HG03103 (cell line): ENCODE measurements around the gene BMI1.
A peak's percentile ranks its signal among the peaks of the same experiment; 100 is the strongest.
"Not testable (repeated sequence)": the region's sequence is repeated elsewhere in the genome, so short reads cannot be mapped to it uniquely, and the experiment has no call there.

ENCODE experiments used
- ATAC-seq: cut with Tn5 transposase; IDR thresholded peaks from one replicate; pipeline ENCODE4 v1.9.1; 2021; ENCODE audit warnings: low read depth; ENCODE audit not compliant: unreplicated experiment

BMI1 gene

DNA sequence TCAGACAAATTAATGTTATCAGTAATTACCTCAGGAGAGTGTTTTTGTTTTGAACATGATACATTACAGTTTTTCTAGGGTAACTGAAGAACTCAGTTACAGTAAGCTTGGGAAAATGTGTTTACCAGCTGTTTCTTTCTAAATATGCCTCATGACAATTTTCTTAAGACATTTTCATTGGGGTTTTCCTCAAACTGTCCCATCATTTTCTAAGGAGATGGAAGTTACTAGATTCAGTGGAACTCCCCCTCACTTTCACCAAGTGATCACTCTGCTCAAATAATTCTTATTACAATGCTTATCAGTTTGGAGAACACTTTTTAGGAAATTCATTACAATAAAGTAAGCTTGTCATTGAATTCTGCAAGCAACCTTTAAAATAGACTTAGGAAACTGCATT is 18.0 kb downstream of the BMI1 start:
- ATAC-seq, result no peak

DNA sequence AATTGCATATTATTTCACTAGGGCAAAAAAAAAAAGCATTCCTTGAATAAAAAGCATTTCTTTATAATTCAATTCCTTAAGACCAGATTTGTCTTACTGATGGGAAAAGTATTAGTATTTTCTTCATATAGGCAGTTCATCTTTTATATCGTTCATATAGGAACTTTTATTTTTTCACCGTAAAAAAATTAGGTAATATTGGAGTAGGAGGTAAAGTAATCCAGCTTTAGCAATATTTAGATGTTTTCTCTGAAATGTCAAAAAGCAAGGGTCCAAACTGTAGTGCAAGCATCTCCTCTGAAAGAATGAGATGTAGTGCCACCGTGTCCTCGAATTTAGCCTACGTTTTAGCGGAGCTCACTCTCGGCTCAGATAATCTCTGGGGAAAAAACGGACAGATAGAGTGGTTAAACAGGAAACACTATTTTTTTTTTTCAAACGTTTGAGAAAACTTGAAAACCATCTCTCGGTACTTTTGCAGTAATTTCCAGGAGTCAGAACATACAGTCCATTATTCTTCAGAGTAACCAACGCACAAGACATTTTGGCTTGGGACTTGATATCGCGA is 18.9 kb downstream of the BMI1 start:
- ATAC-seq, result no peak

DNA sequence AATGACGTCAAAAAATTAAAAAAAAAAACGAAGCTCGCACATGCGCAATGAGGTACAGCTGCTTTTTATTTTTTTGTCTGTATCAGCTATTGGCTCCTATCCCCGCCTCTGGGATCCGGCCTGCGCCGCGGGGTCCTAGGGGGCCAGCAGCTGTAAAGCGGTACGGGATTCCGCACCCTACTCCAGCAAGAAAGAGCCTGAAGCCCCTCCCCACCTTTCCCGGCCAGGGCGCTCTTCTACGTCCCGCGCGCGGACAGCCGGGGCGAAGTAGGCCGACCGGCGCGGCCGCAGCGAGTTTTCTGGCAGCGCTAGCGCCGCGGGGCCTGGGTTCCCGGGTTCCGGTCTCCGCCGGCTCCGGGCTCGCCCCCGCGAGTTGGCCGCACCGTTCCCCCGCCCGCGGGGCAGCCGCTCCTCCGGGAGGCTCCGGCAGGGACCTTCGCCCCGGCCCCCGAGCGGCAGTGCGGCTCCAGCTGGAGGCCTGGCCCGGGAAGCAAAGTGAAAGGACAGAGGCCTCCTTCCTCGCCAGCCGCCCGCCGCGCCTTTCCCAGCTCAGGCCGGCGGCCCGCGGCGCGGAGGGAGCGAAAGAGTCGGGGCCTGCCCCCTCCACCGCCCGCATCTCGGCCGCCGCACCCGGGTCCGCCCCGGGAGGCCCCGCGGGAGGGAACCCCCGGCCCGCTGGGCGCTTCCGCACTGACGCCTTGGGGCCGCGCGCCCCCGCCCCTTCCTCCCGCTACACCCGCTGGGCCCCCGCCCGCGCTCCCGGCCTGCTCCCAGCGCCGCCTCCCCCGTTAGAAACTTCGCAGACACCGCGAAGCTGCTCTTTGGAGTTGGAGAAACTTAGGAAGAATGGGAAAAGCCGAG is 19.7 kb downstream of the BMI1 start:
- ATAC-seq, result peak; percentile 34

DNA sequence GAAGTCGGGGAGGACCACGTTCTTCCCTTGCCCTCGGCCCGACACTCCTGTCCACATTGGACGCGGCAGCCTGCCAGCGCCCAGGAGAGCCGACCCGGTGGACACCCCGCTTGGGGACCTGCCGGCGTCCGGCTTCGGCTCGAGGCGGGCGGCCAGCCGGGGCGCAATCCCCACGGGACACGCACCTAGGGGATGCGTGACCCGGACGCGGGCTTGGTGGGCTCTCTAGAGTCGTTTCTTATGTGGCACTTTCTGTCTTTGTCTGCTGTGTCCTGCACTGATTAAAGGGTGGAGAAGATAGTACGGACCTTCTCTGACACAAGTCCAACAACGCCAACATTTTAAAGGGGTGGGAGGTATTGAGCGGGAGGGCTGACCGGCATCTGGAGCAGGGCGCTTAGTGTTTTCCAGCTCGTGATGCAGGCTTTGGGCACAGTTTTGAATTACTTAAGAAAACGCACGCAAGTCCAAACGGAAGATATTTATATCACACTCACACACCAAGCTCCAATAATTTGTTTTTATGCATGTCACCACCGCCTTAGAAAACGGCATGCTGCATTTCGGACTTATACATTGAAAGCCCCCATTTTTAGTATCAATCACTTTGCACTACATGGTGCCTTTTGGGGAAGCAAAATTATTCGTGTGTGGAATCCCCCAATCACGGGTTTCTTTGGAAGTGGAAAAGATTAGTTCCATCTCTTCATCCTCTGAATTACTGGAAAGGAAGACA is 20.5 kb downstream of the BMI1 start:
- ATAC-seq, result no peak

DNA sequence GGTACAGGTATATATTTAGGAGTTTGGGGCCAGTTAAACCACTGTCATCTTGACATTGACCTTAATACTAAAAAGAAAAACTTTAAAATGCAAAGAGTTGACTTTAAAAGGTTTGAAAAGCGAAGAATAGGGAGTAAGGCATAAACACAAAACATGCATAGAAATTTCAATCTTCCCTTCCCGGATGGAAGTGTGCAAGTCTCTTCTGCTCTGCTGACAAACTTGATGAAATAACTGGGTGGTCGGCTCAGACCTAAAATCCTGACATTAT is 21.0 kb downstream of the BMI1 start:
- ATAC-seq, result no peak

DNA sequence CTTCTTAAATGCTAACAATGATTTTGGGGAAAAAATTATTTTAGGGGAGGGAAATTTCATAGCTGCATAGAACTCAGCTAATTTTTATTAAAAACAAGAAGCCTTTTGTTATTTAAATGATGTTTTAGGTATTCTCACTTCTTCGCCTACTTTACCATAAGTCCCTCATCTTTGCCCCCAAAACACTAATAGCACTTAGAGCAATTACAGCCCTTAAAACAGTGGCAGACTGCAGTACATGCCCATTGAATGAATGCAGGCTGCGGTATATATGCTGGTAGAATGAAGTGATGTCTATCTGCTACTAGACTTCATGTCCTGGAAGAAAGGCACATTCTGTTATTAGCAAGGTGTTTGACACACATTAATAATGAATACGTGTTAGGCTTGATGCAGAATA is 21.5 kb downstream of the BMI1 start:
- ATAC-seq, result no peak

DNA sequence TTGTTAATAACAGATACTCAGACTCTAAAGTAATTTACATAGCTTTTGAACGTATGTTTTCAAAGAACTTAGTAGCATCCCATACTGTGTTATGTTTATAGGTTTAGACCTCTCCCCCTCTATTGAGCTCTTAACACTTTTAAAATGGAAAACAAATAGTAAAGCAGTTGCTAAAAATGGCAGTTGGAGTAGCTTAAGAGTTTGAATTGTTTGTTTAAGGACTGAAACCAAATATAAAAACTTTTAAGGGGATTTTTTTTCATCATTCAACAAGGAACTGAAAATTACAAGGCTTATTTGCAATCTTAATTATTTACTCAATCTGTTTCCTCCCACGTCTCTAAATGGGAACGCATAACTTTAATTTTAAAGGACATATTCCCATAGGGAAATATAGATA is 22.8 kb downstream of the BMI1 start:
- ATAC-seq, result no peak

DNA sequence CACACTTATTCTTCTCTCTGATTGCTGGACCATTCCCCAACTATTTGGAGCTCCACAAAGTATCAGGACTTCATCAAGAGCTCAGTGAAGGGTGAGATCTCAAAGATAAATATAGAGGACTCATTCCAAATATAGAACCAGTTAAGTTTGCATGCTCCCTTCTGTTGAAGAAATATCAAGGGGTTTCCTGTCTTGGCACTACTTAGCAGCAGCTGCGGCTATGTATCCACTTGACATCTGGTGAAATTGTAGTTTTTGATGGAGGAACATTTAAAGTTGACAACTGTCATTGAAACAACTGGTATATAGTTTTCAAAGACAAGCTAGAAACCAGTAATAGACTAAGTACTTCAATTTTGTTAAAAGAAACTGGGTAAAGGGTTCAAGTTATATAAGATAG is 23.4 kb downstream of the BMI1 start:
- no peak for ATAC-seq

DNA sequence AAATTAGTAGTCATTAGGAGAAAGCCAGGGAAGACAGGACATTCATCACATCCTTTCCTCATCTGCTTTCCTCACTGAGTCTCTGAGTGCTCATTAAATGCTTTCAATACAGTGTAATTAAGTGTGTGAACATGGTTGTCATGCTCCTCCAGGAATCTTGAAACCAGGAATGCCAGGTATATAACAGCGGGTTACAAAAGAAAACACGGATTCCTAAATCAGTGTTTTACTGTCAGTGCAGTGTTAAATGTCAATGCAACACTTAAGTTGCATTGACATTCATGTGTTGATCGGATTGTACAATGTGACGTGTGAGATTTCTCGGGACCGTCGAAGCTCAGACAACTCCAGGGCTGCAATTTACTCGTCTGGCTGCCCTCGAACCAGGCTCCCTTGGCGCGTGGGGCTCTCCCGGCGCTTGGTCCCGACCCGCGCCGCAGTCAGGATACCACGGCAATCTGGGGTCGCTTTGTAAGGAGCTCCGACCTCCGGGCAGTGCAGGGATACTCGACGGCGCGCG is 23.9 kb downstream of the BMI1 start:
- no peak for ATAC-seq

DNA sequence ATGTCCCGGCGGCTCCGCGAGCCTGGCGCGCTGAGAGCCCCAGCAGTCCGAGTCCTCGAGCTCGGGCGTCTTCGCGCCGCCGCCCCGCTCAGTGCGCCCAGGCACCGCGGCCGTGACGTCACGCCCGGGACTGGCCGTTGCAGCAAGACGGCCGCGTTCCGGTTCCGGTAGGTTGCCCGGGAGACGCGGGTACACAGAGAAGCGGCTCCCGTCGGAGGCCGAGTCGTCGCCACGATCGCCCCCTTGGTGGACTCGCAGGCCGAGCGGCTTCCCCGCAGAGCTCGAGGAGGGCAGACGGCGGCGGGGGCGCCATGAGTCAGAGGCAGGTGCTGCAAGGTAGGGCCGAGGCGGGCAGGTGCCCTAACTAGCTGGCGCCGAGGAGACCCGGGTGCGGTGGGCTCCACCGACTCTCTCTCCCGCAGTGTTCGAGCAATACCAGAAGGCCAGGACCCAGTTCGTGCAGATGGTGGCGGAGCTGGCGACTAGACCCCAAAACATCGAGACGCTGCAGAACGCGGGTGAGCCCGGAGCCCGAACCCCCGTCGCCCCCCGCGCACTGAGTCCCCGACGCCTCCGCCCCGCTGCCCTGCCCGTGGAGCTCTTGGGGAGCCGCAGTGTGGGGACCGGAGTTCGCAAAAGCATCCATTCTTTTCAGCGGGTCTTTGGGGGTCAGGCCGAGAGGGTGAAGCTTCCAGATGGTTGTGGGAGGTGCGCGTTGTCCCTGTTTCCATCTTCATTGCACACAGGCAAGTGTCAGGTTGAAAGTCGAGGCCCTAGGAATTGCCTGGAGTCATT is 24.6 kb downstream of the BMI1 start, which contains the start of gene SPAG6:
SPAG6 (plus strand) TSS at position 196 of the 795 bp plus-strand sequence; CDS start at position 312, 116 bp downstream.
- no peak for ATAC-seq

DNA sequence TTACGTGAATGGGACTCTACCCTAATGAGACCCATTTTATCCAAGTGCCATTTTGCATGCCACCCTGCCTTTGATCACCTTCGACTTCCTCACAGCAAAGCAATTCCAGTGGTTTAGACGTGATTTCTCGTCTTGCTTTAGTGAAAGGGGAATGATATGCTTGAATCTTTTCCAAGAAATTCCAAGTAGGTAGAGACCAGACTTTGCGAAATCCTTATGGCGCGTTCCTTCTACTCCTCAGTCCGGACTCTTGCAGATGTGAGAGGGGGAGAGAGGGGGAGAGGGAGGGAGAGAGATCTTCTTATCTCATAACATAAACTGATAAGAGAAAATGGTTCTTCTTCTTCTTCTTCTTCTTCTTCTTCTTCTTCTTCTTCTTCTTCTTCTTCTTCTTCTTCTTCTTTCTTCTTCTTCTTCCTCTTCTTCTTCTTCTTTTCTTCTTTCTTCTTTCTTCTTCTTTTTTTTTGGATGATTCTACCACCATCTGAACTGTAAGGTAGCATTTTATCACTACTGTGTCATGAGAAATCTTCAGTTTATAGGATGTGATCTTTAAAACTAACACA is 25.3 kb downstream of the BMI1 start:
- no peak for ATAC-seq

DNA sequence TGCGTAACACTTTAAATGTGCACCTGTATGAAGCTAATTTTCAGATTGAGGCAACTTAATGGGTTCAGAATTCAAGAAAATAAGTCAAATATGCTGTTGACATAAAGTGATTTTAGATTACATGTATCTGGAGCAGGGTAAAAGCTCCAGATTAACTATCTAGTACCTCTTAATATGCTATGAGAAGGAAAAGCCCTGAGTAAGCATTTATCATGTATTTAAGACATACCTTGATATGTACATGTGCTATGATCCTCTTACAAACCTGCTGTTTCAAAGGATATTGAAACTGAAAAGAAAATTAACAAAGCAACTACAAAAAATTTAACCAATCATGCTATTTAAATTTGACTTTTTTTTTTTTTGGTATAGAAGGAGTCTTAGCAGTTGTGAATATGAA is 28.9 kb downstream of the BMI1 start:
- ATAC-seq, result no peak

DNA sequence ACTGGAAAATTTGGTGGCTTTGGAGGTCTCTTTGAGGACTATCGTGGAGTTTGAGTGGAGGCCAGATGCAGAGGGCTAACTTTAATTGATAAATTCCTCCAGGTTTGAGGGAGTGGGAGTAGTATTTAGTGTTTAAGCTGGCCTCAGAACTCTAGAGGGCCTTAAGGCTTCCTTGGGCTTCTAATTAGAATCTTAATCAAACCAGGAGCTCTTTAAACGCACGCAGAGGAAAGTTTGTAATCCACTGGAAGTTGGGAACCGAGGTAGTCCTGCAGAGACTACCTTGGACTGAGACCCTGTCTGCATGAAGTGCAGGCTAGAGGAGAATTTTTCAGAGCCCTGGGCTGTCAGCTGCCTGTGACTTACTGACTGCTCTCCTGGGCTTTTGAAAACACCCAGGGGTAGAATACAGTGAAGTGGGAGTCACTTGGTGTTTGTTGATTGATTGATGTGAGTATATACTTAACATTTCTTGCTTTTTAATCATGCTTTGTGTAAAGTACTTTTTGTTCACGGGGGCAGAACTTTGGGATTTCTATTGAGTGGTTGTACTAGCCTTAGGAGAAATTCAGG is 30.3 kb downstream of the BMI1 start:
- no peak for ATAC-seq

DNA sequence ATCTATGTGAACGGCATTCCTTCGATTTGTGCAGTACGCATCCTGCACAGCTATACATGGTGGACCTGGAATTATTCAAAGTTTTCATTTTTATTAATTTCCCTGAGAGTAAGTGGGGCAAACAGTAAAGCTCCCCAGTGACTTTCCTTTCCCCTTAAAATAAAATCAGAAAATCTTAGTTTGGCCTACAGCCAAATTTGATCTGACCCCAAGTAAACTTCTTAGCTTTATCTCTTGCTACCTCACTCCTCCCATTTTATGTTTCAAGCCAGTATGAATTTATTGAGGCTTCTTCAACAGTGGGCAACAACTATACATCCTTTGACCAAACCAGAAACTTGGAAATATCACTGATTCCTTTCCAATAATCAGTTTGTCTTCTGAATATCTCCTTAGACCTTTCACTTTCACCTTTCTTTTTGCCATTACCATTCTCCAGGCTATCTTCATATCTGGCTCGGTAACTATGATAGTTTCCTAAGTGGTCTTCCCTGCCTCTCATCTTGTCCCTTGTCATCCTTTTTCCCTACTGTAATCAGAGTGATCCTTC is 35.5 kb downstream of the BMI1 start:
- no peak for ATAC-seq

DNA sequence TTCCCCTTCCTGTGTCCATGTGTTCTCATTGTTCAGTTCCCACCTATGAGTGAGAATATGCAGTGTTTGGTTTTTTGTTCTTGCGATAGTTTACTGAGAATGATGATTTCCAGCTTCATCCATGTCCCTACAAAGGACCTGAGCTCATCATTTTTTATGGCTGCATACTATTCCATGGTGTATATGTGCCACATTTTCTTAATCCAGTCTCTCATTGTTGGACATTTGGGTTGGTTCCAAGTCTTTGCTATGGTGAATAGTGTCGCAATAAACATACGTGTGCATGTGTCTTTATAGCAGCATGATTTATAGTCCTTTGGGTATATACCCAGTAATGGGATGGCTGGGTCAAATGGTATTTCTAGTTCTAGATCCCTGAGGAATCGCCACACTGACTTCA is 36.9 kb downstream of the BMI1 start:
- ATAC-seq, result not testable (repeated sequence)

DNA sequence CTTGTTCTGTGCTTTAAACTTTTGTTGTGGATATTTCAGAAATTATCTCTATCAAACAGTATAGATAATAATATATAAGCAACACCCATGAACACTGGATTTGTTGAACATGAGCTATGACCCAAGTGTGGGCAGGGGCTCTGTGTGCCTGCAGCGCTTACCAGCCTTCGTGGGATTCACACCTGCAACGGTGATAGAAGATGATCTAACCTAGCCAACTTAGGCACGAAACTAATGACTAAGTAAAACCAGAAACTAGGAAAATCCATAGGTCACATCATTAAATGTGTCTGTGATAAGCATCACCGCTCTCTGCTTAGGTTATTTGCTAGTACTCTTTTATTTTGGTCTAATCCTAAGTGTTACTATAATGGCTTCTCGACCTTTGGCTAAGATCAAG is 42.4 kb downstream of the BMI1 start:
- ATAC-seq, result no peak

DNA sequence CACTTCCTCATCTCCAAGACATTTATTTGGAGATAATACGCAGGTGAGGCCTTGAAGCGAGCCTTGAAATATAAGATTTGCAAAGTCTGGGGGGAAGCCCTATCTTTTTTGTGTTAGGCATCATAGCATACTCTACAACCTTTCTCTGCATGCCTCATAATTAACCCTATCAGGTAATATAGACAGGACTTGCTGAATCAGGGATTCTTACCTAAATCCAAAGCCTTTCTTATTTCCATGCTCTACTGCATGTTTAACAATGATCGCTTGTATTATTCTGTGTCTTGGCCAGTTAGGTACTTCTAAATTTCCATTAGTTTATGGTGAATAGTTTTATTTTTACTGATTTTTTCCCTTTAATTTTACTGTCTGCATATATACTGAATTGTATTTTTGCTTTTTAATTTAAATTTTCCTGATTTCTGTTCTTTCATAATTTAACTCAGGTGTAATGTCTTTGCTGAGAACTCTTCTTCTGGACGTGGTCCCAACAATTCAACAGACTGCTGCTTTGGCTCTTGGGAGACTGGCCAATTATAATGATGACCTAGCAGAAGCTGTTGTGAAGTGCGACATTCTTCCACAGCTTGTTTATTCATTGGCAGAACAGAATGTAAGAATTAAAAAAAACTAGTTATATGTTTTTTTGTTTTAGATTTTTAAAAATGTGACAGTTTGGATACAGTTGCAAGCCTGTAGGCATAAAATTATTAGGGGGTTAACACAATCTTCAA is 43.7 kb downstream of the BMI1 start:
- ATAC-seq, result no peak

DNA sequence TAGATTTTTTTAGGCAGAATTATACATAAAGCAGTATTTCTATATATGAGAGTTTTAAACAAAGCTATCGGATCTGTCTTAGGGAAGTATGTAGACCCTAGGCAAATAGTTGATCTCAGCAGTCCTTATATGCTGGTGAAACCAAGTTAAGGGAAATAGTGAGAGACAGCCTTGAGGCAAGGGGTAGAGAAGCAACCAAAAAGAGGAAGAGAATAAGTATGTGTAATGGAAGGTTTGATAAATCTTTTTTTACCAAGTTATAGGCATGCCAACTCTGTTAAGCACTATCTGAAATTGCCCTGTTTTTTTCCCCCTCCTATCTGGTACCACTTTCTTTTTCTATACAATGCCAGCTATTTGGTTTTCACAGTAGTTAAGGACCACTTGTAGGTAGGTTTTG is 44.3 kb downstream of the BMI1 start:
- ATAC-seq, result no peak
